Aortic smooth muscle cell (primary cell): Measurements from ENCODE around the gene F11. TPM values are rescaled to one million over a fixed set of nuclear protein-coding genes. Genes with fewer than 3 reads are reported as not detected.

Experiments used
- total RNA-seq: library from RNA; depleted of rRNA; stranded (reverse); fragments of >200 nt; gene quantifications from 2 replicates; pipeline ENCODE4 v1.2.3, GENCODE V29; 2014

The F11 gene
- total RNA-seq, result not detected in 2 replicates

DNA sequence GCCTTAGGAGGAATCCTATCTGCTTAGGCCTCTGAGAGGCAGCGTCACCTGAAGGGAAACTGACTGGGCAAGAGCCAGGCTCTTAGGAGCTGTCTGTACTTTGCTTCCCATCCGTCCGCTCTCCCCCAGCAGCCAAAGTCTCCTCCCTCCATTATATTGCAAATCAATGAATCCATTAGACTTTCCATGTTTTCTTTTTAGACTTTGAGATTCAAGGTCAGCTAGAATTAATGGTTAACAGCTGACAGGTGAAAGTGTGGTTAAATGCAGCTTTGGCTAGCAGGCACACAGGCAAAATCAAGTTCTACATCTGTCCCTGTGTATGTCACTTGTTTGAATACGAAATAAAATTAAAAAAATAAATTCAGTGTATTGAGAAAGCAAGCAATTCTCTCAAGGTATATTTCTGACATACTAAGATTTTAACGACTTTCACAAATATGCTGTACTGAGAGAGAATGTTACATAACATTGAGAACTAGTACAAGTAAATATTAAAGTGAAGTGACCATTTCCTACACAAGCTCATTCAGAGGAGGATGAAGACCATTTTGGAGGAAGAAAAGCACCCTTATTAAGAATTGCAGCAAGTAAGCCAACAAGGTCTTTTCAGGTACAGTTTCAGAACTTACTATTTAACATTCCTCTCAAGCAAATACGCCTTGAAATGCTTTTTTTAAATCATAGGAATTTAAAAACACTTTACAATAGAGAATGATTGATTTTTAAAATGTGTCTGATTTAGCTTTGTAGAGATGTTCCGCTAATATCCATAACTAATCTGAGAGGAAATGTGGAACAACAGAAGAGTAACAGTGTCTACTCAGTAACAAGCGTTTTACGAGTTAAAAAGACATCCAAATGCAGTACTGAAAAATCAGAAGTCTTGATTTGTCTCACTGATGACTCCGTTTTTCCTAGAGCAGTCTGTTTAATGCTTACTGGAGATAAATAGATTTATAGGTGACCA, at the start of gene F11:
TSS of gene F11 (plus strand) at position 507 of the 970 bp plus-strand sequence. CDS start 948 bp downstream, outside the sequence.

DNA sequence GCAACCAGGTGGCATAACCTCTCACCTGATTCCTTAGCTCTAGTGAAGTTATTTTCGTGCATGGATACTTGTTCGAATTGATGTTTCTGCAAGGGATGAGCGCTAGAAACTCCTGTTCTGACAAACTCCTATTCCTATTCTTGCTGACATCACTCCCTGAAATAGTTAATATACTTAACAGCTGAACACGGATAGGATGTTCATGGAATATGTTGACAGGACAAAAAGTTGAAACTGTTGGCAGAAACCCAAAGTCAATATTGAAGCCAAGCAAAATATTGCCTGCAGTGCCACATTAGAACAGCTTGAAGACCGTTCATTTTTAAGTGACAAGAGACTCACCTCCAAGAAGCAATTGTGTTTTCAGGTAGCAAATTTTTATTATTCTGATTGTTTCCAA, 38.8 kb upstream of the F11 start, which contains the start of gene KLKB1:
TSS of gene KLKB1 (plus strand) at position 287 of the 400 bp plus-strand sequence. CDS start 689 bp downstream, outside the sequence.

Other genes with a start within 250 kb of the F11 start
- gene TLR3, start 197.0 kb upstream of the F11 start, total RNA-seq, result 3.7 and 6.9 TPM in 2 replicates
- gene FAM149A, start 161.5 kb upstream of the F11 start, total RNA-seq, result 13.9 and 17.7 TPM in 2 replicates
- 24.4 and 45.7 TPM in 2 replicates for gene CYP4V2, start 74.6 kb upstream of the F11 start, total RNA-seq
- gene KLKB1, start 38.7 kb upstream of the F11 start, total RNA-seq, result 0.19 and 0.26 TPM in 2 replicates